Ovary (tissue), 3 donors: Measurements from ENCODE around the gene AAR2.

Source experiments
- POLR2A ChIP-seq: fragments of 450-650 bp; IDR thresholded peaks from one replicate; pipeline ENCODE4 v1.6.1; 2017; ENCODE audit warnings: antibody characterized with exemption, mild to moderate bottlenecking, moderate library complexity
- TF ChIP-seq, protein P1 (sequence below), 3 donors: fragments of 450-650 bp in 2 of 3; fragments of 200-600 bp in 1 of 3; IDR thresholded peaks; one replicate each; pipeline versions ENCODE4 v1.5.1 to v1.8.0; 2016 to 2022; ENCODE audit warnings: antibody characterized with exemption in 3 of 3, mild to moderate bottlenecking in 1 of 3
- donor health status: DM: no; HTN: no; CAD: no.

- no peak for TF ChIP-seq POLR2A
- TF ChIP-seq, protein P1, sequence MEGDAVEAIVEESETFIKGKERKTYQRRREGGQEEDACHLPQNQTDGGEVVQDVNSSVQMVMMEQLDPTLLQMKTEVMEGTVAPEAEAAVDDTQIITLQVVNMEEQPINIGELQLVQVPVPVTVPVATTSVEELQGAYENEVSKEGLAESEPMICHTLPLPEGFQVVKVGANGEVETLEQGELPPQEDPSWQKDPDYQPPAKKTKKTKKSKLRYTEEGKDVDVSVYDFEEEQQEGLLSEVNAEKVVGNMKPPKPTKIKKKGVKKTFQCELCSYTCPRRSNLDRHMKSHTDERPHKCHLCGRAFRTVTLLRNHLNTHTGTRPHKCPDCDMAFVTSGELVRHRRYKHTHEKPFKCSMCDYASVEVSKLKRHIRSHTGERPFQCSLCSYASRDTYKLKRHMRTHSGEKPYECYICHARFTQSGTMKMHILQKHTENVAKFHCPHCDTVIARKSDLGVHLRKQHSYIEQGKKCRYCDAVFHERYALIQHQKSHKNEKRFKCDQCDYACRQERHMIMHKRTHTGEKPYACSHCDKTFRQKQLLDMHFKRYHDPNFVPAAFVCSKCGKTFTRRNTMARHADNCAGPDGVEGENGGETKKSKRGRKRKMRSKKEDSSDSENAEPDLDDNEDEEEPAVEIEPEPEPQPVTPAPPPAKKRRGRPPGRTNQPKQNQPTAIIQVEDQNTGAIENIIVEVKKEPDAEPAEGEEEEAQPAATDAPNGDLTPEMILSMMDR (IDR thresholded peaks at IDR 0.05) = no peak
Observed at GRCh38 chr20:36237477-36237876, 1.2 kb downstream of the AAR2 start.
